ENCODE results near the gene PRKN.

DNA sequence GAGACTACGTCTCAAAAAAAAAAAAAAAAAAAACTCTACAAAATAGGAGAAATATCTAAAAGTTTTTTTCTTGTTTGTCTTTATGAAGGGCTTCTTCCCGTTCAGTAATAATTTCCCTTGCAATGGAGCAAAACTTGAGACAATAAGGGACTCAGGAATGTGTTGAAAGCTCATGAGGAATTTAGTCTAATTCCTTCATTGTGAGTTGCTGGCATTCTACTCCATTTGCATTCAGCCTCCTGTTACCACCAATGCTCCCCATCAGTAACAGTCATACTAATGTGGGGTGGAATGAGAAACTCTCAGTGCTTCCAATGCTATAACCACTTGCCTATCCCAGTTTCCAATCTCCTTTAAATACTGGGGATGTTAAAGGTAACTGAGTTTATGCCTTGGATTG is 877.0 kb downstream of the PRKN start:
- TF ChIP-seq, protein P1, sequence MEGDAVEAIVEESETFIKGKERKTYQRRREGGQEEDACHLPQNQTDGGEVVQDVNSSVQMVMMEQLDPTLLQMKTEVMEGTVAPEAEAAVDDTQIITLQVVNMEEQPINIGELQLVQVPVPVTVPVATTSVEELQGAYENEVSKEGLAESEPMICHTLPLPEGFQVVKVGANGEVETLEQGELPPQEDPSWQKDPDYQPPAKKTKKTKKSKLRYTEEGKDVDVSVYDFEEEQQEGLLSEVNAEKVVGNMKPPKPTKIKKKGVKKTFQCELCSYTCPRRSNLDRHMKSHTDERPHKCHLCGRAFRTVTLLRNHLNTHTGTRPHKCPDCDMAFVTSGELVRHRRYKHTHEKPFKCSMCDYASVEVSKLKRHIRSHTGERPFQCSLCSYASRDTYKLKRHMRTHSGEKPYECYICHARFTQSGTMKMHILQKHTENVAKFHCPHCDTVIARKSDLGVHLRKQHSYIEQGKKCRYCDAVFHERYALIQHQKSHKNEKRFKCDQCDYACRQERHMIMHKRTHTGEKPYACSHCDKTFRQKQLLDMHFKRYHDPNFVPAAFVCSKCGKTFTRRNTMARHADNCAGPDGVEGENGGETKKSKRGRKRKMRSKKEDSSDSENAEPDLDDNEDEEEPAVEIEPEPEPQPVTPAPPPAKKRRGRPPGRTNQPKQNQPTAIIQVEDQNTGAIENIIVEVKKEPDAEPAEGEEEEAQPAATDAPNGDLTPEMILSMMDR (conservative IDR thresholded peaks at IDR 0.05) = no peak
- TF ChIP-seq ZFX (IDR thresholded peaks at IDR 0.05) = no peak

Measured in C4-2B (cell line).